PC-9 (cell line): ENCODE measurements around the gene DIAPH2. TPM values are rescaled to one million over a fixed set of nuclear protein-coding genes. Genes with fewer than 3 reads are reported as not detected.

ENCODE experiments used
- BruUV-seq: library from RNA; stranded (reverse); fragments of 400-500 nt; replicated peaks from 2 replicates; lab custom pipeline; 2021; lab: Mats Ljungman, UMichigan
- CTCF ChIA-PET: fragments of 300-600 bp; sonication (Branson Sonifier 250); formaldehyde crosslinking; loops from one replicate; lab custom pipeline; 2022; ENCODE audit warnings: antibody characterized with exemption; lab: Charles Lee
- POLR2A ChIA-PET: fragments of 300-600 bp; sonication (Branson Sonifier 250); formaldehyde crosslinking; loops from one replicate; lab custom pipeline; 2022; ENCODE audit warnings: antibody characterized with exemption; ENCODE audit not compliant: unreplicated experiment; lab: Charles Lee
- DNase-seq, 2 experiments: peaks; one replicate each; pipeline versions ENCODE4 v3.0.0 to v3.0.0-alpha.2; 2015 to 2022; ENCODE audit warnings: mixed read lengths in 1 of 2
- H2AFZ ChIP-seq: fragments of 200-600 bp; sonication (generic); 2 replicates; pipeline ENCODE4 v1.8.1; 2017; ENCODE audit warnings: antibody characterized with exemption
- H3F3A ChIP-seq: fragments of 200-600 bp; sonication (generic); 2 replicates; pipeline ENCODE4 v1.8.1; 2017; ENCODE audit warnings: antibody characterized with exemption, mild to moderate bottlenecking, low read depth; ENCODE audit not compliant: insufficient read depth
- H3K27ac ChIP-seq: fragments of 200-600 bp; sonication (generic); 2 replicates; pipeline ENCODE4 v1.6.1; 2016; ENCODE audit warnings: mixed run types
- H3K27me3 ChIP-seq: fragments of 200-600 bp; sonication (generic); 2 replicates; pipeline ENCODE4 v1.6.1; 2016; ENCODE audit warnings: low read depth, mixed run types; ENCODE audit not compliant: insufficient read depth
- H3K36me3 ChIP-seq: fragments of 200-600 bp; sonication (generic); 2 replicates; pipeline ENCODE4 v1.6.1; 2016; ENCODE audit warnings: low read depth, mixed run types
- H3K4me1 ChIP-seq: fragments of 200-600 bp; sonication (generic); replicated peaks from 2 replicates; pipeline ENCODE4 v1.6.1; 2016; ENCODE audit warnings: mixed run types; ENCODE audit not compliant: insufficient read depth
- H3K4me2 ChIP-seq: fragments of 200-600 bp; sonication (generic); 2 replicates; pipeline ENCODE4 v1.6.1; 2017; ENCODE audit warnings: mixed run types
- H3K4me3 ChIP-seq: fragments of 200-600 bp; sonication (generic); 2 replicates; pipeline ENCODE4 v1.6.1; 2016; ENCODE audit warnings: mixed run types
- H3K79me2 ChIP-seq: fragments of 200-600 bp; sonication (generic); 2 replicates; pipeline ENCODE4 v1.6.1; 2017; ENCODE audit warnings: low read depth, mixed run types
- H3K9me2 ChIP-seq: fragments of 200-600 bp; sonication (generic); 2 replicates; pipeline ENCODE4 v1.8.1; 2017; ENCODE audit warnings: mild to moderate bottlenecking; ENCODE audit not compliant: insufficient read depth
- H3K9me3 ChIP-seq: fragments of 200-600 bp; sonication (generic); 2 replicates; pipeline ENCODE4 v1.8.1; 2016; ENCODE audit warnings: low read depth; ENCODE audit not compliant: insufficient read depth
- H4K20me1 ChIP-seq: fragments of 200-600 bp; sonication (generic); 2 replicates; pipeline ENCODE4 v1.8.1; 2017; ENCODE audit not compliant: insufficient read depth
- EZH2 ChIP-seq: fragments of 200-600 bp; sonication (generic); IDR thresholded peaks from 2 replicates; pipeline ENCODE4 v1.8.0; 2017; ENCODE audit warnings: antibody characterized with exemption, low read depth
- intact Hi-C: fragments of 100-400 bp; cut with micrococcal nuclease; formaldehyde crosslinking; loops from one replicate; pipeline ENCODE4 v1.10.0; 2022; ENCODE audit not compliant: unreplicated experiment
- total RNA-seq: library from RNA; stranded (reverse); gene quantifications from 2 replicates; pipeline ENCODE4 v1.2.3, GENCODE V29; 2021
- TF ChIP-seq, protein P1 (sequence below): fragments of 200-600 bp; sonication (generic); conservative IDR thresholded peaks from 2 replicates; pipeline ENCODE4 v1.6.1; 2017; ENCODE audit warnings: mixed run types, antibody characterized with exemption, mild to moderate bottlenecking, moderate library complexity

DIAPH2 gene
- total RNA-seq, 1 experiment from 2014 or later: 12.0 TPM

DNA sequence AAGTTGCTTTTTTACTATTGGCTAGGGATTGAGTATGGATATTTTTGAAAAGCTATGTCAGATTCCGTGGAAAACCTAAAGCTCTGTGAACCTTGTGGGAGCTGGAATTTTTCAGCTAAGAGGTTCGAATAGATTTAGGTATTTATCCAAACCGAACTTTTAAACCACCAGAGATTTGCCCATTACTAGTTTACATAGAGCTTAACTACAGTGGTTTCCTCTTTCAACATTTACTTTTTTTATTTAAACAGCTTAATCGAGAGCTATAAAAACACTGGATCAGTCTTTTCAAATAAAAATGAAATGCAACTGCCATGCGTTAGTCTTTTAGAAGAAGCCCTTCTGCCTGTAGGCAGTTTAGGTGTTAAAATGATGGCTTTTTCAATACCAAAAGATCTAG is 576.0 kb downstream of the DIAPH2 start:
- DNase-seq: no peak
- Histone ChIP-seq H3K9me2 (no peaks in the 10 kb centered on the region), H4K20me1 (no peaks in the 10 kb centered on the region), H3F3A (no peaks in the 10 kb centered on the region), H3K27me3 (no peaks in the 10 kb centered on the region), H3K4me1 (no peaks in the 10 kb centered on the region), H3K4me2 (no peak overlapping the region), H3K27ac (no peak overlapping the region), H3K79me2 (no peaks in the 10 kb centered on the region), H2AFZ (no peak overlapping the region), H3K9me3 (no peaks in the 10 kb centered on the region), H3K36me3 (no peaks in the 10 kb centered on the region), H3K4me3 (no peak overlapping the region)
- ChIA-PET POLR2A (no interaction called here), CTCF (no interaction called here)
- TF ChIP-seq EZH2: no peak
- TF ChIP-seq, protein P1, sequence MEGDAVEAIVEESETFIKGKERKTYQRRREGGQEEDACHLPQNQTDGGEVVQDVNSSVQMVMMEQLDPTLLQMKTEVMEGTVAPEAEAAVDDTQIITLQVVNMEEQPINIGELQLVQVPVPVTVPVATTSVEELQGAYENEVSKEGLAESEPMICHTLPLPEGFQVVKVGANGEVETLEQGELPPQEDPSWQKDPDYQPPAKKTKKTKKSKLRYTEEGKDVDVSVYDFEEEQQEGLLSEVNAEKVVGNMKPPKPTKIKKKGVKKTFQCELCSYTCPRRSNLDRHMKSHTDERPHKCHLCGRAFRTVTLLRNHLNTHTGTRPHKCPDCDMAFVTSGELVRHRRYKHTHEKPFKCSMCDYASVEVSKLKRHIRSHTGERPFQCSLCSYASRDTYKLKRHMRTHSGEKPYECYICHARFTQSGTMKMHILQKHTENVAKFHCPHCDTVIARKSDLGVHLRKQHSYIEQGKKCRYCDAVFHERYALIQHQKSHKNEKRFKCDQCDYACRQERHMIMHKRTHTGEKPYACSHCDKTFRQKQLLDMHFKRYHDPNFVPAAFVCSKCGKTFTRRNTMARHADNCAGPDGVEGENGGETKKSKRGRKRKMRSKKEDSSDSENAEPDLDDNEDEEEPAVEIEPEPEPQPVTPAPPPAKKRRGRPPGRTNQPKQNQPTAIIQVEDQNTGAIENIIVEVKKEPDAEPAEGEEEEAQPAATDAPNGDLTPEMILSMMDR: no peak
- intact Hi-C loops: no loop called here
- BruUV-seq: no TSS peak

DNA sequence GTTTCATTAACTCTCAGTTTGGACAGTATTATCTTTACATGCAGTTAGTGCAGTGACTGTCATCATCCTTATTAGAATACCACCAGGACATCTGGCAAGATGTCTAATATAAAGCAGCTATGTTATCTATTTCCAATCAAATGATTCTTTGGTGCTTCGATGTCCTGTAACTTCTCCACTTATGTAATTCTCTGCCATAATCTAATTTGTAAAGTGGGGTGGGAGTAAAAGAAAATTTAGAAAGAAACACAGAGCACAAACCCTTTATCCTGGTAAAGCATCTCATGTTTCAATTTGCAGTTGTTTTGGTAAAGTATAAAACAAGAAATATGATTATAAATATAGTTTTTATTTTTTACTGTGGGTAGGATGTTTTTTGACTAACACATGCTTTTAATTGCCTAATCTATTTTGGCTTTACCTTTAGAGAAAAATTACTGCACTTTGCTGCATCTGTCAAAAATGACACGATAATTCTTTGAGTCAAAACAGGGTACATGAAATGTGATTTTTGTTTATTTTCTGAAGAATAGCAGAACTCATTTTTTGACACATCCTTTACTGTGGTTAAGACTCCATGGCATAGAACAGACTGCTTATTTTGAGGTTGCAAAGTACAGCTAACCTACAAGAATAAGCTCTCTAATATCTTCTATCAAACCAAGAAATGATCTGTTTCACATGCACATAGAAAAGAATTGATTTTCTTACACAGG is 581.9 kb downstream of the DIAPH2 start:
- no peak overlapping the region for H2AFZ ChIP-seq
- no peak overlapping the region for H3K4me3 ChIP-seq
- CTCF ChIA-PET: no interaction called here
- H3K4me2 ChIP-seq: no peak overlapping the region
- no peaks in the 10 kb centered on the region for H3F3A ChIP-seq
- H3K4me1 ChIP-seq: no peaks in the 10 kb centered on the region
- BruUV-seq: no TSS peak
- H4K20me1 ChIP-seq: no peaks in the 10 kb centered on the region
- H3K9me3 ChIP-seq: no peaks in the 10 kb centered on the region
- no peak overlapping the region for H3K27ac ChIP-seq
- no peaks in the 10 kb centered on the region for H3K27me3 ChIP-seq
- intact Hi-C loops: no loop called here
- H3K79me2 ChIP-seq: no peaks in the 10 kb centered on the region
- no peaks in the 10 kb centered on the region for H3K36me3 ChIP-seq
- H3K9me2 ChIP-seq: no peaks in the 10 kb centered on the region
- DNase-seq: no peak
- POLR2A ChIA-PET: no interaction called here
- TF ChIP-seq, protein P1: no peak
- no peak for TF ChIP-seq EZH2

DNA sequence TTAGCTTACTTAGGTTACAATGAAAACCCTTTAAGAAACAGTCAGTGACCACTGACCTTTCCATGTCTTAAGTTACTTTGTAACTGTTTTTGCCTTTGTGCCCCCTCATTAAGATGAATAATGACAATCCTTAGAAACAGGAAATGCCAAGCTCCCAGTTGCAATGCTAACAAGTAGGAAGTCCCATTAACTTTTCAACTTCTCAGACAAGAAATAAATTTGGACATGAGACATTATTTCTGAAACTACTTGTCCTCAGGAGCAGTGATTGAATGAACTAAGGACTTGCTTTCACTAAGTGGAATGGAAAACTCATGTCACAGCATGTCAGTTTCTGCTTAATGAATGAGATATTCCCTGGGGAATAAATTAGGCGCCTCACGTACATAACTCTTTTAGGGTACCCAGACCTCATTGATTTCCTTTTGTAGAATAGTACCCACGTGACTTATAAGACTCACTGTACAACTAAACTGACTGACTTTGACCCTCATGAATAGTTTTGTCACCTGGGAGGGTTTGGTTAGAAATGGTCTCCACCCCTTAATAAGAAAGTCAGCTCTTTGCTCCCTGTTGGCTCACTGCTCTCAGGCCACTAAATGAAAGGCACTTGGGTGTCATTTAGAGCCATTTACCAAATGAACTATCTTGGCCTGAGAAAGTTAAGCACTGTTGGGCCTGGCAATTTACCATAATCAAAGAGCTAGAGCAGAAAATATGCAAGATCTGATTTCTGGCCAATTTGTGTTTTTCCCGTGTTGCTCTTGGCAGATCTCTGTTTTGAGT is 582.9 kb downstream of the DIAPH2 start:
- Histone ChIP-seq H3K4me1 (no peaks in the 10 kb centered on the region), H2AFZ (no peak overlapping the region), H3K36me3 (no peaks in the 10 kb centered on the region), H3K79me2 (no peaks in the 10 kb centered on the region), H3K4me2 (no peak overlapping the region), H3K9me3 (no peaks in the 10 kb centered on the region), H3K27me3 (no peaks in the 10 kb centered on the region), H3F3A (no peaks in the 10 kb centered on the region), H4K20me1 (no peaks in the 10 kb centered on the region), H3K27ac (no peak overlapping the region), H3K4me3 (no peak overlapping the region), H3K9me2 (no peaks in the 10 kb centered on the region)
- BruUV-seq: no TSS peak
- TF ChIP-seq, protein P1: no peak
- no peak for TF ChIP-seq EZH2
- intact Hi-C loops: no loop called here
- ChIA-PET POLR2A (no interaction called here), CTCF (no interaction called here)
- no peak for DNase-seq
